PC-9 (cell line): ENCODE results near the gene ZNF831. TPM values are rescaled to one million over a fixed set of nuclear protein-coding genes. Genes with fewer than 3 reads are reported as not detected.
A peak's percentile ranks its signal among the peaks of the same experiment; 100 is the strongest.

ENCODE experiments used
- BruUV-seq: library from RNA; stranded (reverse); fragments of 400-500 nt; replicated peaks from 2 replicates; lab custom pipeline; 2021; lab: Mats Ljungman, UMichigan
- CTCF ChIA-PET: fragments of 300-600 bp; sonication (Branson Sonifier 250); formaldehyde crosslinking; loops from one replicate; lab custom pipeline; 2022; ENCODE audit warnings: antibody characterized with exemption; lab: Charles Lee
- POLR2A ChIA-PET: fragments of 300-600 bp; sonication (Branson Sonifier 250); formaldehyde crosslinking; loops from one replicate; lab custom pipeline; 2022; ENCODE audit warnings: antibody characterized with exemption; ENCODE audit not compliant: unreplicated experiment; lab: Charles Lee
- DNase-seq, 2 experiments: peaks; one replicate each; pipeline versions ENCODE4 v3.0.0 to v3.0.0-alpha.2; 2015 to 2022; ENCODE audit warnings: mixed read lengths in 1 of 2
- H2AFZ ChIP-seq: fragments of 200-600 bp; sonication (generic); 2 replicates; pipeline ENCODE4 v1.8.1; 2017; ENCODE audit warnings: antibody characterized with exemption
- H3F3A ChIP-seq: fragments of 200-600 bp; sonication (generic); 2 replicates; pipeline ENCODE4 v1.8.1; 2017; ENCODE audit warnings: antibody characterized with exemption, mild to moderate bottlenecking, low read depth; ENCODE audit not compliant: insufficient read depth
- H3K27ac ChIP-seq: fragments of 200-600 bp; sonication (generic); 2 replicates; pipeline ENCODE4 v1.6.1; 2016; ENCODE audit warnings: mixed run types
- H3K27me3 ChIP-seq: fragments of 200-600 bp; sonication (generic); 2 replicates; pipeline ENCODE4 v1.6.1; 2016; ENCODE audit warnings: low read depth, mixed run types; ENCODE audit not compliant: insufficient read depth
- H3K36me3 ChIP-seq: fragments of 200-600 bp; sonication (generic); 2 replicates; pipeline ENCODE4 v1.6.1; 2016; ENCODE audit warnings: low read depth, mixed run types
- H3K4me1 ChIP-seq: fragments of 200-600 bp; sonication (generic); replicated peaks from 2 replicates; pipeline ENCODE4 v1.6.1; 2016; ENCODE audit warnings: mixed run types; ENCODE audit not compliant: insufficient read depth
- H3K4me2 ChIP-seq: fragments of 200-600 bp; sonication (generic); 2 replicates; pipeline ENCODE4 v1.6.1; 2017; ENCODE audit warnings: mixed run types
- H3K4me3 ChIP-seq: fragments of 200-600 bp; sonication (generic); 2 replicates; pipeline ENCODE4 v1.6.1; 2016; ENCODE audit warnings: mixed run types
- H3K79me2 ChIP-seq: fragments of 200-600 bp; sonication (generic); 2 replicates; pipeline ENCODE4 v1.6.1; 2017; ENCODE audit warnings: low read depth, mixed run types
- H3K9me2 ChIP-seq: fragments of 200-600 bp; sonication (generic); 2 replicates; pipeline ENCODE4 v1.8.1; 2017; ENCODE audit warnings: mild to moderate bottlenecking; ENCODE audit not compliant: insufficient read depth
- H3K9me3 ChIP-seq: fragments of 200-600 bp; sonication (generic); 2 replicates; pipeline ENCODE4 v1.8.1; 2016; ENCODE audit warnings: low read depth; ENCODE audit not compliant: insufficient read depth
- H4K20me1 ChIP-seq: fragments of 200-600 bp; sonication (generic); 2 replicates; pipeline ENCODE4 v1.8.1; 2017; ENCODE audit not compliant: insufficient read depth
- EZH2 ChIP-seq: fragments of 200-600 bp; sonication (generic); IDR thresholded peaks from 2 replicates; pipeline ENCODE4 v1.8.0; 2017; ENCODE audit warnings: antibody characterized with exemption, low read depth
- intact Hi-C: fragments of 100-400 bp; cut with micrococcal nuclease; formaldehyde crosslinking; loops from one replicate; pipeline ENCODE4 v1.10.0; 2022; ENCODE audit not compliant: unreplicated experiment
- total RNA-seq: library from RNA; stranded (reverse); gene quantifications from 2 replicates; pipeline ENCODE4 v1.2.3, GENCODE V29; 2021
- TF ChIP-seq, protein P1 (sequence below): fragments of 200-600 bp; sonication (generic); conservative IDR thresholded peaks from 2 replicates; pipeline ENCODE4 v1.6.1; 2017; ENCODE audit warnings: mixed run types, antibody characterized with exemption, mild to moderate bottlenecking, moderate library complexity

ZNF831 gene
- total RNA-seq, 1 experiment from 2014 or later: not detected

DNA sequence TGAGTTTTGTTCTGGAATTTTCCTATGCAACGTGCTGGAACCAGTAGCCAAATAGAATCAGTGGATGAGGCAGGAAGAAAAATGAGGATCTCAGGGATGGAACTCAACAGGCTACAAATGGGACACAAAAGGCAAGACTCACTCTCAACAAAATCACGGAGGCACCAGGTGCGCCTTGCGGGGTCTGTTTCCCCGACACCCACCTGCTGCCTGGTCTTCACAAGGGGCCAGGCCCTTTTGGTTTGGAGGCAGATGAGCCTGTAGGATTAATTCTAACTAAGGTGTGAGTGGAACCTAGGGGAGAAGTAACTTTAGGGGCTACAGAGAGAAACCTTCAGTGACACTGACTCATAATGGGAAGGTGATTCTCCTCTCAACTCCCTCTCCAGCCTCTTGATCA is 56.5 kb downstream of the ZNF831 start:
- Histone ChIP-seq H3K27me3 (peaks cover 96% of the 10 kb centered on the region), H3K4me3 (no peak overlapping the region), H3F3A (no peaks in the 10 kb centered on the region), H2AFZ (no peak overlapping the region), H3K9me3 (no peaks in the 10 kb centered on the region), H3K9me2 (no peaks in the 10 kb centered on the region), H3K4me1 (no peaks in the 10 kb centered on the region), H3K36me3 (no peaks in the 10 kb centered on the region), H3K4me2 (no peak overlapping the region), H3K79me2 (no peaks in the 10 kb centered on the region), H3K27ac (no peak overlapping the region), H4K20me1 (no peaks in the 10 kb centered on the region)
- ChIA-PET POLR2A (no interaction called here), CTCF (no interaction called here)
- intact Hi-C loops: loop anchor here (5.0 kb wide), 1 partner anchor 983 kb away; no protein-coding TSS in a partner anchor
- TF ChIP-seq, protein P1, sequence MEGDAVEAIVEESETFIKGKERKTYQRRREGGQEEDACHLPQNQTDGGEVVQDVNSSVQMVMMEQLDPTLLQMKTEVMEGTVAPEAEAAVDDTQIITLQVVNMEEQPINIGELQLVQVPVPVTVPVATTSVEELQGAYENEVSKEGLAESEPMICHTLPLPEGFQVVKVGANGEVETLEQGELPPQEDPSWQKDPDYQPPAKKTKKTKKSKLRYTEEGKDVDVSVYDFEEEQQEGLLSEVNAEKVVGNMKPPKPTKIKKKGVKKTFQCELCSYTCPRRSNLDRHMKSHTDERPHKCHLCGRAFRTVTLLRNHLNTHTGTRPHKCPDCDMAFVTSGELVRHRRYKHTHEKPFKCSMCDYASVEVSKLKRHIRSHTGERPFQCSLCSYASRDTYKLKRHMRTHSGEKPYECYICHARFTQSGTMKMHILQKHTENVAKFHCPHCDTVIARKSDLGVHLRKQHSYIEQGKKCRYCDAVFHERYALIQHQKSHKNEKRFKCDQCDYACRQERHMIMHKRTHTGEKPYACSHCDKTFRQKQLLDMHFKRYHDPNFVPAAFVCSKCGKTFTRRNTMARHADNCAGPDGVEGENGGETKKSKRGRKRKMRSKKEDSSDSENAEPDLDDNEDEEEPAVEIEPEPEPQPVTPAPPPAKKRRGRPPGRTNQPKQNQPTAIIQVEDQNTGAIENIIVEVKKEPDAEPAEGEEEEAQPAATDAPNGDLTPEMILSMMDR: no peak
- no peak for TF ChIP-seq EZH2
- DNase-seq: no peak
- BruUV-seq: no TSS peak

DNA sequence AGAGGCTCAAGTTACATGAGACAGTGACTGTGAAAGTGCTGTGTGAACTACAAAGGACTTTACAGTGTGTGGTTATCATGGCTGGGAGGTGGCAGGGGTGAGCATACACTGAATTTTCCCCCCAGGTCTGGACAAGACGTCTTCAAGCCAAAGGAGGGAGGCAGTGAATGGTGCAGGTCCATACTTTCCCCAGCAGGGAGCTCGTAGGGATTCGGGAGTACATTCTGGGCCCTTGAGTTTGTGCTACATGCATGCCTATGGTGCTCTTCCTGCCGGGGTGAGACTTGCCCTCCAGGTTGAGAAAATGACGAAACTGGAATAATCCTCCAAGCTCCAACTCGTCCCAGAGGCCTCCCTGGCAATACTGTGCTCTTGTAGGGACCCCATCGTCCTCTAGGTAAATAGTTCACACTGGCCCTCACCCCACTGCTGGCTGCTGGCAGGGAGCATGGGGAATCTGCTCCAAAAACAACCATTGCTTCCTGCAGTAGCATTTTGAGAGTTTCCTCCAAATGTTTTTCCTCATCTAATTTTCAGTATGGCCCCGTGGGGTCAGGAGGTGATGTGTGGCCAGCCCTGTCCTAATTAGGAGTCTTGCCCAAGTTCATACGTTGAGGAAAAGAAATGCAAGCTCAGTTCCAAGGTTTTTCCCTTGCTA is 57.6 kb downstream of the ZNF831 start:
- peaks cover 96% of the 10 kb centered on the region for H3K27me3 ChIP-seq
- H3F3A ChIP-seq: no peaks in the 10 kb centered on the region
- BruUV-seq: no TSS peak
- H3K36me3 ChIP-seq: no peaks in the 10 kb centered on the region
- no peaks in the 10 kb centered on the region for H3K79me2 ChIP-seq
- H3K4me2 ChIP-seq: no peak overlapping the region
- H3K4me1 ChIP-seq: no peaks in the 10 kb centered on the region
- intact Hi-C loops: loop anchor here (5.0 kb wide), 1 partner anchor 984 kb away; no protein-coding TSS in a partner anchor
- ChIA-PET POLR2A (no interaction called here), CTCF (interaction anchor here (0.6 to 2.3 kb wide), 2 partner anchors 132 to 351 kb away, joined by 3 to 7 read pairs; no protein-coding TSS in a partner anchor)
- no peak overlapping the region for H3K4me3 ChIP-seq
- H3K9me3 ChIP-seq: no peaks in the 10 kb centered on the region
- TF ChIP-seq EZH2: no peak
- TF ChIP-seq, protein P1: no peak
- DNase-seq: no peak
- H3K27ac ChIP-seq: no peak overlapping the region
- no peak overlapping the region for H2AFZ ChIP-seq
- no peaks in the 10 kb centered on the region for H3K9me2 ChIP-seq
- no peaks in the 10 kb centered on the region for H4K20me1 ChIP-seq

DNA sequence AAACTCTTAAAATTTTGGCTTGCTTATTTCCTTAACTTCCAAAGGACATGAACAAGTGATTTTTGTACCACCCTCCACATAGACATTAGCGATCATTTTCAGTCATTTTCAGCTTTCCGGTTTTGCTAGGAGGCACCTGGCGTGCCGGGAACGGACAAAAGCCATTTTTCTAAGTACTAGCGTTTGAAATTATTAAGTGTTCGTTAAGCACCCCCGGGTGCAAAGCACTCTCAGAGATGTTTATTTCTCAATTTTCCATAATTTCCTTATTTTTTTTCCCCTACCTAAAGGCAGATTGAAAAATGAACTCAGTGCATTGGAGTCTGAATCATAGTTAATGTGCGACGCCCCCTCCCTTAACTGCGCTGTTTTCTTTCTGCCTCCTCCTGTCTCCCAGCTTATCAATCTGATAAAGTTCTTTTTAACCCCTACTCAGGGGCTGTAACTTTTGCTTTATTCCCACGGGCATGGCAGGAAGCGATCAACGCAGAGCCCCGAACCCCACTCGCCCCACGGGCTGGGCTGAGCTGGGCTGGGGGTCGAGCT is 58.2 kb downstream of the ZNF831 start:
- H3K27ac ChIP-seq: no peak overlapping the region
- TF ChIP-seq, protein P1: no peak
- no peak for DNase-seq
- H3K9me3 ChIP-seq: no peaks in the 10 kb centered on the region
- no peaks in the 10 kb centered on the region for H3K4me1 ChIP-seq
- H3K4me2 ChIP-seq: peak overlapping the region; percentile 78
- no peaks in the 10 kb centered on the region for H3F3A ChIP-seq
- ChIA-PET POLR2A (no interaction called here), CTCF (interaction anchor here (0.6 to 2.3 kb wide), 9 partner anchors 82 to 932 kb away, joined by 3 to 7 read pairs (median 5); no protein-coding TSS in a partner anchor)
- H2AFZ ChIP-seq: peak overlapping the region; percentile 66; the same call in 1 of the 2 replicates
- H3K36me3 ChIP-seq: no peaks in the 10 kb centered on the region
- no peaks in the 10 kb centered on the region for H4K20me1 ChIP-seq
- H3K27me3 ChIP-seq: peaks cover 97% of the 10 kb centered on the region
- H3K79me2 ChIP-seq: no peaks in the 10 kb centered on the region
- H3K4me3 ChIP-seq: peak overlapping the region; percentile 50; the same call in 1 of the 2 replicates
- BruUV-seq: no TSS peak
- no peaks in the 10 kb centered on the region for H3K9me2 ChIP-seq
- intact Hi-C loops: loop anchor here (1.0 to 5.0 kb wide), 4 partner anchors 133 to 984 kb away; no protein-coding TSS in a partner anchor
